Neural cell (in vitro differentiated cells): ENCODE measurements around the gene TMEM259.

Source experiments
- EP300 ChIP-seq: fragments of 450-650 bp; conservative IDR thresholded peaks from 2 replicates; pipeline ENCODE4 v1.6.1; 2014; ENCODE audit warnings: antibody characterized with exemption, mild to moderate bottlenecking, moderate library complexity; ENCODE audit not compliant: poor library complexity, severe bottlenecking
- EZH2 ChIP-seq: fragments of 200-600, 300-800 bp; shearing (Covaris generic), sonication (generic); IDR thresholded peaks from 2 replicates; pipeline ENCODE4 v1.6.1; 2014; ENCODE audit warnings: antibody characterized with exemption, low read length, borderline replicate concordance, mild to moderate bottlenecking; ENCODE audit not compliant: insufficient read depth, poor library complexity, severe bottlenecking
- MXI1 ChIP-seq: fragments of 450-650 bp; conservative IDR thresholded peaks from 2 replicates; pipeline ENCODE4 v1.6.1; 2014; ENCODE audit warnings: antibody characterized with exemption, mild to moderate bottlenecking; ENCODE audit not compliant: poor library complexity, severe bottlenecking
- POLR2AphosphoS5 ChIP-seq: IDR thresholded peaks from 2 replicates; pipeline ENCODE4 v1.6.1; 2012
- SMC3 ChIP-seq: fragments of 450-650 bp; conservative IDR thresholded peaks from 2 replicates; pipeline ENCODE4 v1.6.1; 2014; ENCODE audit warnings: antibody characterized with exemption, mild to moderate bottlenecking, moderate library complexity; ENCODE audit not compliant: poor library complexity
- TAF1 ChIP-seq: IDR thresholded peaks from 2 replicates; pipeline ENCODE4 v1.6.1; 2012; ENCODE audit warnings: low read depth
- TF ChIP-seq, protein P1 (sequence below): fragments of 450-650 bp; IDR thresholded peaks from 2 replicates; pipeline ENCODE4 v1.5.1; 2014; ENCODE audit warnings: antibody characterized with exemption, mild to moderate bottlenecking, moderate library complexity; ENCODE audit not compliant: poor library complexity, severe bottlenecking
- TF ChIP-seq, protein P2 (sequence below): IDR thresholded peaks from 2 replicates; pipeline ENCODE4 v1.6.1; 2012; ENCODE audit warnings: borderline replicate concordance

DNA sequence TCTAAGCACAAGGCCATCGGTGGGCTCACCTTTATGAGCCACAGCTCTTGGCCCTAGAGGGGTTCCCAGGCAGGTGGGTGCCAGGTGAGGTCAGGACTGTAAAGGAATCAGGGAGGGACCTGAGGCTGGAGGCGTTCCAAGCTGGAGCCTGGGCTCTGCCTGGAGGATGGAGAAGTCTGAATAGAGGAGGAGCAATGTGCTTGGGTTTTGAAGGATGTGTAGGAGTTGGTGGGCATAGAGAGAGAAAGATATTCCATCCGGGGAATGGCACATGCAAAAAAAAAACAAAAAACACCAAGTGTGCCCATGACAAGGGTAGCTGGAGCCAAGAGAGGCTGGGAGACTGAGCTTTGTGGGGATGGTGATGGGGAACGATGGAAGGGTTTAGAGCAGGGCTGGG is 18.3 kb downstream of the TMEM259 start:
- TF ChIP-seq, protein P1, sequence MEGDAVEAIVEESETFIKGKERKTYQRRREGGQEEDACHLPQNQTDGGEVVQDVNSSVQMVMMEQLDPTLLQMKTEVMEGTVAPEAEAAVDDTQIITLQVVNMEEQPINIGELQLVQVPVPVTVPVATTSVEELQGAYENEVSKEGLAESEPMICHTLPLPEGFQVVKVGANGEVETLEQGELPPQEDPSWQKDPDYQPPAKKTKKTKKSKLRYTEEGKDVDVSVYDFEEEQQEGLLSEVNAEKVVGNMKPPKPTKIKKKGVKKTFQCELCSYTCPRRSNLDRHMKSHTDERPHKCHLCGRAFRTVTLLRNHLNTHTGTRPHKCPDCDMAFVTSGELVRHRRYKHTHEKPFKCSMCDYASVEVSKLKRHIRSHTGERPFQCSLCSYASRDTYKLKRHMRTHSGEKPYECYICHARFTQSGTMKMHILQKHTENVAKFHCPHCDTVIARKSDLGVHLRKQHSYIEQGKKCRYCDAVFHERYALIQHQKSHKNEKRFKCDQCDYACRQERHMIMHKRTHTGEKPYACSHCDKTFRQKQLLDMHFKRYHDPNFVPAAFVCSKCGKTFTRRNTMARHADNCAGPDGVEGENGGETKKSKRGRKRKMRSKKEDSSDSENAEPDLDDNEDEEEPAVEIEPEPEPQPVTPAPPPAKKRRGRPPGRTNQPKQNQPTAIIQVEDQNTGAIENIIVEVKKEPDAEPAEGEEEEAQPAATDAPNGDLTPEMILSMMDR = no peak
- no peak for TF ChIP-seq TAF1
- TF ChIP-seq SMC3 = no peak
- no peak for TF ChIP-seq EZH2
- TF ChIP-seq POLR2AphosphoS5 = no peak
- no peak for TF ChIP-seq EP300
- TF ChIP-seq, protein P2, sequence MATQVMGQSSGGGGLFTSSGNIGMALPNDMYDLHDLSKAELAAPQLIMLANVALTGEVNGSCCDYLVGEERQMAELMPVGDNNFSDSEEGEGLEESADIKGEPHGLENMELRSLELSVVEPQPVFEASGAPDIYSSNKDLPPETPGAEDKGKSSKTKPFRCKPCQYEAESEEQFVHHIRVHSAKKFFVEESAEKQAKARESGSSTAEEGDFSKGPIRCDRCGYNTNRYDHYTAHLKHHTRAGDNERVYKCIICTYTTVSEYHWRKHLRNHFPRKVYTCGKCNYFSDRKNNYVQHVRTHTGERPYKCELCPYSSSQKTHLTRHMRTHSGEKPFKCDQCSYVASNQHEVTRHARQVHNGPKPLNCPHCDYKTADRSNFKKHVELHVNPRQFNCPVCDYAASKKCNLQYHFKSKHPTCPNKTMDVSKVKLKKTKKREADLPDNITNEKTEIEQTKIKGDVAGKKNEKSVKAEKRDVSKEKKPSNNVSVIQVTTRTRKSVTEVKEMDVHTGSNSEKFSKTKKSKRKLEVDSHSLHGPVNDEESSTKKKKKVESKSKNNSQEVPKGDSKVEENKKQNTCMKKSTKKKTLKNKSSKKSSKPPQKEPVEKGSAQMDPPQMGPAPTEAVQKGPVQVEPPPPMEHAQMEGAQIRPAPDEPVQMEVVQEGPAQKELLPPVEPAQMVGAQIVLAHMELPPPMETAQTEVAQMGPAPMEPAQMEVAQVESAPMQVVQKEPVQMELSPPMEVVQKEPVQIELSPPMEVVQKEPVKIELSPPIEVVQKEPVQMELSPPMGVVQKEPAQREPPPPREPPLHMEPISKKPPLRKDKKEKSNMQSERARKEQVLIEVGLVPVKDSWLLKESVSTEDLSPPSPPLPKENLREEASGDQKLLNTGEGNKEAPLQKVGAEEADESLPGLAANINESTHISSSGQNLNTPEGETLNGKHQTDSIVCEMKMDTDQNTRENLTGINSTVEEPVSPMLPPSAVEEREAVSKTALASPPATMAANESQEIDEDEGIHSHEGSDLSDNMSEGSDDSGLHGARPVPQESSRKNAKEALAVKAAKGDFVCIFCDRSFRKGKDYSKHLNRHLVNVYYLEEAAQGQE = no peak
- TF ChIP-seq MXI1 = no peak
